HG03064 (cell line): ENCODE measurements around the gene NHLRC1.

Source experiments
- ATAC-seq: cut with Tn5 transposase; IDR thresholded peaks from one replicate; pipeline ENCODE4 v1.9.1; 2021; ENCODE audit warnings: low read depth; ENCODE audit not compliant: unreplicated experiment

NHLRC1 gene

DNA sequence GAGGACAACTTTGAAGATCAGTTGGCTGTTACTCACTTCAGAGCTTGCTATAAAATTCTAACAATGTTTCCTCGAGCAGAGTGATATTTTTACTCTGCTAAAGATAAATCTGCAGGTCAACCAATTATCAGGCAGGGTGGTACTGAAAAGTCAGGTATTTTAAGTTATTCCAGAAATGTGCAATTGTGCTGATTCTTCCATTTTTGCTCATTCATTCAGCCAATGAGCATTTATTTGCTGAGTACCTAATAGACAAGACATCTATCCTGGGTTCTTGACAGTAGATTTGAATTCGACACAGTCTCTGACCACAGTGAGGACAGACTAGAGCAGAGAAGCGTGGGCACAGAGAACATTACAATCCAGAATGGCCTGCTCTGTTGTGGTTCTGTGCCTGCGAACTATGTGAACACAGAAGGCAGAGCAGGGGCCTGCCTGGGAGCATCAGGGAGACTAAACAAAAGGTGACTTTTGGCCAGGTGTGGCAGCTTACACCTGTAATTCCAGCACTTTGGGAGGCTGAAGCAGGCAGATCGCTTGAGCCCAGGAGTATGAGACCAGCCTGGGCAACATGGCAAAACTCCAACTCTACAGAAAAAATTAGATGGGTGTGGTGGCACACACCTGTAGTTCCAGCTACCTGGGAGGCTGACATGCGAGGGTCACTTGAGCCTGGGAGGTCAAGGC, 17.6 kb upstream of the NHLRC1 start:
- ATAC-seq, result no peak

DNA sequence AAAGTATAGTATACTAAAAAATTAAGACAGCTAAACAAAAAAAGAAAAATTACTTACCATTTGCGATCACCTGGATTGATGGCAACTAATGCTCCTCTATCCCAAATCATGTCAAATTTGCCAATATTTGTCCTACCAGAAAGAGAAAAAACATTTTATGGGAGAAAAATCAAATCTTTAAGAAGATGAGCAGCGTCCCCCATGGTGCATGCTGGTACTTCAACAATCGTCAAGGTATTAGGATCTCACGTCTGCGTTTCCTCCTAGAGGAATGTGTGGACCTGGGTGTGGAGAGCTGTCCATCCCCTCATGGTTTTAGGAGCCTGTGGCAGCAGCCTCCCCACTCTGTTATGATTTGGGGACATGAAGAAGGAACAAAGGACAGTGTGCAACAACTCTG, 16.4 kb upstream of the NHLRC1 start:
- ATAC-seq, result no peak

DNA sequence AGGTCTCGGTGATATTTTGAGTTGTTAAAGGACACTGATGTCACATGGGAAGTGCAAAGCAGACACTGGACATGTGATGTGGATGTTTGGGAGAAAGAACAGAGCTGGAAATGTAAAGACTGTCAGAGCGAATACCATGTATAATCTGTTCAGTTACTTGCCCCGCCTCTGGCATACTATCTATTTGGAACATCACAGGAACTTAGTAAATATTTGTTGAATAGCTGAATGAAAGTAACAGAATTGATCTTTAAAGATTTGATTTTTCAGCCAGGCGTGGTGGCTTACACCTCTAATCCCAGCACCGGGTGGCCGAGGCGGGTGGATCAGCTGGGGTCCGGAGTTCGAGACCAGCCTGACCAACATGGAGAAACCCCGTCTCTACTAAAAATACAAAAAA, 13.8 kb upstream of the NHLRC1 start:
- ATAC-seq, result no peak

DNA sequence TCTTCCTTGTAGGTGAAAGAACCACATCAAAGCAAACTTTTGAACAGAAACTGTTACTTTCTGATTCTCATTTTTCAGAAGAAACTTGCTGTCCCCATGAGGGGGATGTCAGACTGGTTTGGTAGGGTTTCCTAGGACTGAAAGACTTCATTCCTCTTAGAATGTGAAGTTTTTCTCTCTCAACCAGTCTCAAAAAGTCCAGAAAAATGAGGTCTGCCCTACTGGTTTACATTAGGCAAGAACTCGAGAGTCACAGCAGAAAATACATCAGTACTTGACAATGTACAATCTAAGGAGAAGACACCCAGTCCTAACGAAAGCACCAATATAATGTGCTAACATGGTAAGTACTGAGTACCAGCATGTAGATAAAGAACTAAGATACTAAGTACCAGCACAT, 12.7 kb upstream of the NHLRC1 start:
- no peak for ATAC-seq

DNA sequence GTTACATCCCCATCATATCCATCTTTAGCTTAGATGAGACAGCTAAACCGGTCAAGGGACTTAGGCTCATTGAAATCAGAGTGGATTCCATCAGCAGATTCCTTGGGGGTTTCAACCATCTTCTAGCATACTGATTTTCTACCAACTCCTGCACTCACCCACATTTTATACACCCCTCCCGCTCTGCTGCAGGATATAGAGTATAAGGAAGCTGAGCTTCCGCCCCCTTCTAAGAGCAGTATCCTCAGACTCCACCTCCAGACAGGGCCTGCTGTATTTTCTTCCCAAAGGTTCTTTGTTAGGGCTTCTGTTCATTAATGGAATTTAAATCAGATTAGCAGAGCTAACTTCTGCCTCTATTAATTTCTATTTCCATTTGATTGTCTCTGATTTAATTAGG, 9.9 kb upstream of the NHLRC1 start:
- no peak for ATAC-seq

DNA sequence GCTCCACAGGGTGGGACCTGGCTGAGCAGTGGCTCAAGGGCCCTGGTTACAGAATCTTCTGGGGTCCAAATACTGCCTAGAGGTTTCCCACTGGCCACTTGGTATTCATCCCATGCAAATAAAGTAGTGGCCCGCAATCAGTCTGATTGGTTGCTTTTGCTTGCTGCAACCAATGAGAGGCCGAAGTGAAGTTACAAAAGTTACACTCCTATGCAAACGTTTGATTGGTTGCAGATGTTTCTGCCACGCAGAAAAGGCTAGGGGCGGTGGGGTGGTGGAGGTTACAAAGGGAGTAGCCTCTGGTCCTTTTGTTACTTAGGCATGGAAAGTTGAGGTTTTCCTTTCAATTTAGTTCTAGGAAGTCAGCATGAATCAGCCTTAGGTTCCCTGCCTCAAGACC, 3.6 kb upstream of the NHLRC1 start:
- no peak for ATAC-seq

DNA sequence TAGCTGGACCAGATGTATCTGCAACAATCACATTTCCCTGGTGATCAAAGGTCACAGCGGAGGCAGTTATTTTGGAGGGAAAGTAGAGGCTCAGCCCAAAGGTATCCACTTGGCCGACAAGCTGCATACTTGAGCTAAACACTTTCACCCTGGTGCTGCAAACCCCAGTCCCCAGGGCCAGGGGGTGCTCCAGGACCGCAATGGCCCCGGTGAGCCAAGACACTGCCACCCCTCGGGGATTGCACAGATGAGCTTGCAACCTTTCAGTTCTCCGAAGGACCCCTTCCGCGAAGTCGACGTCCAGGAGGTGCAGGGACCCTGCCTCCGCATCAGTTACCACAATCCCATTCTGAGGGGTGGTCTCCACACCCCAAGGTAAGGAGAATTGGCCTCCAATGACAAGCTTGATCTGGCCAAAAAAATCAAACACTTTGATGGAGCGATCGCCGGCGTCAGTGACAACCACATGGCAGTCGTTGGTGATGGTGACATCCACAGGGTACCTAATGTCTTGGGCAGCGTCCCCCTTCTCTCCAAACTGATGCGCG, 823 bp downstream of the NHLRC1 start:
- ATAC-seq, result no peak

DNA sequence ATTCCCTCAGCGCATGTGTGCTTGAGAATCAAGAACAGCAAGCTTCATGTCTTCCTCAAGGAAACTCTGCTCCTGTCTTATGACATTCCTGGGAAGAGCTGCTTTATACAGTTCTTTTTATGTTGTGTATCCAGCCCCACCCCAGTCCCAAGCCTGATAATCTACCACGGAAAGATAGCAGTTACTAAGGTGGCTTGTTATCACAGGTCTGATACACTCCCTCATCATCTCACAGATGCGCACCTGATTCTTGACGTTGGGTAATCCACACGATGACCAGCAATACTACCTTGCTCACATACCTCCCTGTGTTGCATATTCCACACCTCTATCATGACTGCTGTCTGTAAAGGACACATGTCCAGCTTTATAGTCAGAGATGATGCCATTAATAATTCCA, 3.2 kb downstream of the NHLRC1 start:
- ATAC-seq, result no peak

DNA sequence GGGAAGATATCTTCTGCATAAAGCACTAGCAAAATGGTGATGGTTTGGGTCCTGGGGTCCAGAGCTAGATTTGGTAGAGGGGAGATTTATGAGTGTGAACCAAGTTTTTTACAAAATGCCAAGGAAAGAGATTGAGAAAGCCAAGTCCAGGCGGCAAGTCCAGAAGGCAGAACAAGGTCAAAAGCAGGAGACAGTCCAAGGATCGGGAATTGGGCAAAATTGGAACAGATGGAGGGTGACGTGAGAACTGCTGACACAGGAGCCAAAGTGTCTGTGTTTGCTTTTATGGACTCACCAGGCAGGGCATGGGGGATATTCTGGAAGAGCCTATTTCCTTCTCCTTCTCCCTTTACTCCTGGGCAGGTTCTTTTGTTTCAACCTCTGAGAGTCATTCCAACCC, 4.1 kb downstream of the NHLRC1 start:
- no peak for ATAC-seq

DNA sequence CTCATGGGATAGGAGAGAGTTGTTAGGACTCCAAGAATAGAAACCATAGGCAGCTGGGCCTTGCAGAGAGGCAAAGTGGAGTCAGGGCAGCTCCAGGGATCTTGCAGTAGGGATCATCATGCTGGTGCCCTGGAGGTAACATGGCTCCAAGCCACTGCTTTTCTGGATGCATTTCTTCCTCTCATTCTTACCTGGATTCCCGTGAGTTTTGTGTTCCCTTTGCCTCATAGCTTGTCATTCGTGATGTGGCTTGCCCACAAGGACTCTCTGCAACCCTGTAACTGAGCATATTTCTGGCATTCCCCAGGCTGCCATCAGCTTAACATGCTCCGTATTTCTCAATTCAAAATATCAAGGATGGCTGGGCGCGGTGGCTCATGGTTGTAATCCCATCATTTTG, 5.3 kb downstream of the NHLRC1 start:
- no peak for ATAC-seq

DNA sequence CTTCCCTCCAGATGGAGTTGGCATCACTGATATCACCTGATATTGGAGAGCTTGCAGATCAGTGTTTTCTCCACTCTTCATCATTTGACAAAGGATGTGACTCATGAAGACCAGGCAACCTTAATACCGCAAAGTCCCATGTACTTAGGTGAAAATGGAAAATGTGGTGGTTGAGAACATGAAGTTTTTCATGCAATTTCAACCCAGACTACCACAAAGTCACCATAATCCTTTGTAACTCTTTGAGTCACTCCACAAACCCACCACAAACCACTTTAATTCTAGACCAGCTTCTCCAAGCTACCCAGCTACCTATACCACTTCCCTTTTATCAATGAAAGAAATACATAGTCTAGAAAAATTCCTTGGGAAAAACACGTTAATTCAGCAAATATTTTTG, 7.1 kb downstream of the NHLRC1 start:
- no peak for ATAC-seq

DNA sequence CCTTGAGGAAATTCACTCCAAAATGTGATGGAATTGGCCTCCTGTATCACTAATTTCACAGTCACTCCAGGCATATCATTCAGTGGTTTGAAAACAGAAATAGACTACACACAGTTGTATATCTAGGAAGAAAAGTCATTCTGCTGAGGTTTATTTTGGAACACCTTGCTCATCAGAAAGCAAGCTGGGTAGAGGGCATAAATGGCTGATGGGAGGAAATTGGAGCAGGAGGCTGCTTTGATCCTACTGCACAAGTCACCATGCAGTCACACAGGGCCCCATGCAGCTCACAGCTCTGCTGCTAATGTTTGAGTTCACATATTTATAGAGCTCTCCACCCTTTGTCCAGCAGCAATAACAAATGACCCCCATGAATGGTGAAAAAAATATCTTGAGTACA, 12.3 kb downstream of the NHLRC1 start:
- no peak for ATAC-seq

DNA sequence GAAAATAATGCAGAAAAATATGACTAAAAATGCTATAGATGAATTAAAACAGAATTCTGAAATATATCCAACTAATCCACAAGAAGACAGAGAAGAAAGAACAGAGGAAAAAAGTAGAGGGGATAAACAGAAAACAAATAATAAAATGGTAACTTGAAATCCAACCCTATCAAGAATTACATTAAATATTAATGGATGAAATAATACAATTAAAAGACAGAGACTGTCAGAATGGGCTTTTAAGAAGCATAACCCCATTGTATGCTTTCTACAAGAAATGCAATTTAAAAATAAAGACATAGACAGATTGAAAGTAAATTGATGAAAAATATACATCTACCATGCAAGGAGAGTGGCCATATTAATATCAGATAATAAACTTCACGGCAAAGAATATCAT, 15.4 kb downstream of the NHLRC1 start:
- no peak for ATAC-seq

DNA sequence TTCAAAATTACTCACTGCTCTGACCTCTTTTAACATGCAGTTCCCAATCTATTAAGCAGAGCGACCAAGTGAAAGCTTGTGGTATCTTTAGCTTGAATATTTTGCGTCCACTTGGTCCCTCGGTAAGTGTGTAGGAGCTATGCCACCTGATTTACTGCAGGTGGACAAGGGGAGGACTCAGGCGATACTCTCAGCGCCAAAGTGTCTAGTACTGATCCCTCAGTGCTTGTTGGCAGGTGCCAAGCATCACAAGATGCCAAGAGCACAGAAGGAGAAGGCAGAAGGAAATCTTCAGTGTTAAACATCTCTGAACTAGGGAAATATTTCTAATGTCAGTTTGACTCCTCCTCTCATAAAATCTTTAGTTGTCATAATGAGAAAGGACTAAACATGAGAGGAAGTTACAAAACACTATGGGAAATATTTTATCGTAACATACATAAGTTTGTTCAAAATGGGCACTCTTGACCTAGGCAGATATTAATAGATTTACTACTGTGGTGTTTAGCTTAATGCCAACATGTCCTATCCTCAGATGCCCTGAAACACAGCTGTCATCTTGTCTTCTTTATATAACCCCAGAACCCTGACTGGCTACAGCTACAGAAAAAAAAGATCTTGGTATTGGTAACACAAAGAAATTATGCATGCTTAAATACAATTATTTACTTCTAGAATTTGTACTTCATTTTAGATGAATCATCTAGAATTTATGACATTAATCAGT, 19.5 kb downstream of the NHLRC1 start:
- ATAC-seq, result no peak

DNA sequence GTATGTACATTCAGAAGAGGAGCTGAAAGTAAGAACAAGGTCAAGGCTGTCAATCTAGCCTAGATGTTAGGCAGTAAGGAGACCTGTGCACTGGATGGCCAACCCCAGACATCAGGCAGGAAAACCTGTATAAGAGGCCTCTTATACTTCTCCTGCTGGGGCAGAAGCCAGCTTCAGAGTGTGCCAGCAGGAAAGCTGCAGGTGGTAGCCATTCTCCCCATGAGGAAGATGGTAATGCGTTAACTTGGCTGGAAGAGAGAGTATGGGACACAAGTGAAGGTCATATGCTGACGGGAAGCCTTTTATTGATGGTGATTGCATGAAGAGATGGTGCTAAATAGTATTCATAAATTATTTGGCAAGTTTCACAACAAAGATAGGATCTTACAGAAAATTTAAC, 20.6 kb downstream of the NHLRC1 start:
- ATAC-seq, result no peak

DNA sequence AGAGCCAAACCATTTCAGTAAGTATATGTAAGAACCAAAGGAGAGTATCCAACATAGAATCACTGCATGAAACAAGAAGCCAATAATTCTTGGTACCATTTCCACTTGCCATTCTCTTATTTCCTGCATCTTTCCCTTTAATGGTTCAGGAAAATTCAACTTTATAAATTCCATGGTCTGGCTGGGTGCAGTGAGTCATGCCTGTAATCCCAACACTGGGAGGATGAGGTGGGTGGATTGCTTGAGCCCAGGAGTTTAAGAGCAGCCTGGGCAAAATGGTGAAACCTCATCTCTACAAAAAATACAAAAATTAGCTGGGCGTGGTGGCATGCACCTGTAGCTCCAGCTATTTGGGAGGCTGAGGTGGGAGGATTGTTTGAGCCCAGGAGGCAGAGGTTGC, 21.2 kb downstream of the NHLRC1 start:
- ATAC-seq, result no peak

DNA sequence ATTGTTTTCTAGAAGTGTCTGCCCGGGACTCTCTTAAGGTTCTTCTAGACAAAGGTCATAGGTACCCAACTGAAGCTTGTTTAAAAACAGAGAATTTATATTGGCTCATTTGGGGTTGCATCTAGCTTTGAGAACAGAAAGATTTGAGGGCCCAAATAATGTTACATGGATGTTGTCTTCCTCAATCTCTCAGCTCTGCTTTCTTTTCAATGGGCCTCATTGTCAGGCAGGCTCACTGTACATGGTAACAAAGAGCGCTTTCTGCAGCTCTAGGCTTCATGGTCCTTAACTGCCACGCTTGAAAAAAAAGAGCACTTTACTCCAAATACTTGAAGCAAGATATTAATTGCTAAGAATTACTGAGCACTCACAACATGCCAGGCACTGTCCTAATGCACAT, 22.2 kb downstream of the NHLRC1 start:
- no peak for ATAC-seq

DNA sequence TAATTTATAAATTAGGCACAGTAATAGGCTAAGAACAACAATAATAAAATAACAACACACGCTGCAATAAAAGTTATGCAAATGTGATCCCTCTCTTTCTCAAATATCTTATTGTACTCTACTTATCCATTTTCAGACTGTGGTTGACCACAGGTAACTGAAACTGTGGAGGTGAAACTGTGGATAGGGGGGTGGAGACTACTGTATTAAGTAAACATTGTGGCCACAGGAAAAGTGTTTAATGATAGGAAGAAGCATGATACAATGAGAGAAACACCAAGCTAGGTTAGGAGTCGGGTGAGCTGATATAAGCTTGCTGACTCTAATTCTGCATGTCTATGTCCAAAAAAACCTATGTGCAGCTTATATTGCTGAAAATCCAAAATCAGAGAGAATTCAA, 23.0 kb downstream of the NHLRC1 start:
- no peak for ATAC-seq

DNA sequence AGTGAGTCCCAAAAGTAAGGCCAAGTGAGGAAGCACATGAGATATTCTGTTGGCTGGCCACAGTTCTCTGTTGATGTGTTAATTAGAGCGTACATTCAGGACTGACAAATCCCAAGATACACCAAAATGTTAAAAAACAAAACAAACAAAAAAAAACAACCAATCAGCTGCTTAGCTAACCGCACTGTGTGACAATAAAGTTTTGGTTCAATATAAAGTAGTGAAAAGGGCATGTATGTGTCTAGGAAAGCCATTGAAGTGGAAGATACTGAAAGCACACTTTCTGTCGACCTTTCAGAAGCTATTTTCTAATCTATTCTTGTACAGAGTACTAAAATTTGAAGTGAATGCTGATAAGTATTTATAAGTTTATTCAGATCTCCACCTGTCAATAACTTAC, 26.1 kb downstream of the NHLRC1 start:
- ATAC-seq, result no peak

DNA sequence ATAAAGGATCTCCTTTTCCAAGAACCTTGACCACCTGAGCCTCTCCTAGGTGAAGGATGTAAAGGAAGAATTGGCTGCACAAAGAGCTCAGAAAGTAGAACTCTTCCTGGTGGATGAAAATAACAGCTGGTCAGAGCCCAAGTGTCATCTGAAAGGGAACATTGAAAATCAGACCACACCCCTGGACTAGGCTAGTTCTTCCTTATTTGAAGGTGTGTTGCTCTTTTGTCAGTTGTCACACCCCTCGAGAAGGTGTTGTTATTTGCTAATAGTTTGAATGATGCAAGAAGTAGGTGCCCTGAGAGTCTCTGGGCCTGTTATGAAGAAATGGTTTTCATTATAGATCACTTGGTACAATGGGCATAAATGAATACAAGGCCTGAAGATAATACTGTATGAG, 31.1 kb downstream of the NHLRC1 start:
- no peak for ATAC-seq

DNA sequence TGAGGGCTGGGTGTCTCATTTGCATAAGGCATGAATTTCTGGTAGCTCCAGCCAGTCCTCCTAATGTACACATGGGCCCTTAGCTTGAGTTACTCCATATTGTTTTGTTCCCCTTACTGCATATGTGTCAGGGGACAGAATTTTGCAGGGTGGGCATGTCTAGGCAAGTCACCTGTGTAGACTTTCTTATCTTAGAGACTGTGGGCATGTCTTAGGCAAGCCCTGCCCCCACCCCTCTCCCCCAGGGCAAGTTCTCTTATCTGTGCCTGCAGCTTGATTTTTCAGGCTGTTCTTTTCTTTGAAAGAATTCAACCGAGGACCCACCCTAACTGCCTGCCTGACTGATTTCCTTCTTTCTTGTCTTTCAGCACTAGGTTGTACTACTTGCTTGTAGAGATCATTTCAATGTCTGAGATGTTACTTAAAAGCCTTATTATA, 32.1 kb downstream of the NHLRC1 start:
- ATAC-seq, result no peak
